ENCODE measurements around the gene WNT7A.

The WNT7A gene

GRCh38 chr3:13869761-13870343, 10.0 kb downstream of the WNT7A start:
- FAIRE-seq, result no peak
- TF ChIP-seq SPI1 (IDR thresholded peaks at IDR 0.05; ENCODE audit: low read depth, low read length), result no peak
- TF ChIP-seq POLR2AphosphoS5 (IDR thresholded peaks at IDR 0.05; ENCODE audit: low read depth, low read length), result no peak
- no peak for TF ChIP-seq TAF1 (IDR thresholded peaks at IDR 0.05; ENCODE audit: low read depth, low read length)
- TF ChIP-seq PAX5 (IDR thresholded peaks at IDR 0.05; ENCODE audit: insufficient read depth, low read length, severe bottlenecking), result no peak
- TF ChIP-seq POU2F2 (IDR thresholded peaks at IDR 0.05; ENCODE audit: low read depth, low read length), result no peak
- TF ChIP-seq POLR2A (IDR thresholded peaks at IDR 0.05; ENCODE audit: low read depth, low read length), result no peak
- DNase-seq (ENCODE audit: insufficient read length, low spot score), result no peak

- FAIRE-seq (no peak), DNase-seq (ENCODE audit: insufficient read length, low spot score) (no peak)
Observed at GRCh38 chr3:13868844-13869724, 10.8 kb downstream of the WNT7A start.

GRCh38 chr3:13867732-13868131, 12.1 kb downstream of the WNT7A start:
- FAIRE-seq (no peak), DNase-seq (ENCODE audit: insufficient read length, low spot score) (no peak)
- TF ChIP-seq TAF1 (IDR thresholded peaks at IDR 0.05; ENCODE audit: low read depth, low read length) (no peak), POLR2AphosphoS5 (IDR thresholded peaks at IDR 0.05; ENCODE audit: low read depth, low read length) (no peak), SPI1 (IDR thresholded peaks at IDR 0.05; ENCODE audit: low read depth, low read length) (no peak), POU2F2 (IDR thresholded peaks at IDR 0.05; ENCODE audit: low read depth, low read length) (no peak), POLR2A (IDR thresholded peaks at IDR 0.05; ENCODE audit: low read depth, low read length) (no peak), PAX5 (IDR thresholded peaks at IDR 0.05; ENCODE audit: insufficient read depth, low read length, severe bottlenecking) (no peak)

More at GRCh38 chr3:13868844-13869724, 10.8 kb downstream of the WNT7A start:
- no peak for TF ChIP-seq POLR2AphosphoS5 (IDR thresholded peaks at IDR 0.05; ENCODE audit: low read depth, low read length)
- no peak for TF ChIP-seq PAX5 (IDR thresholded peaks at IDR 0.05; ENCODE audit: insufficient read depth, low read length, severe bottlenecking)
- no peak for TF ChIP-seq POLR2A (IDR thresholded peaks at IDR 0.05; ENCODE audit: low read depth, low read length)
- TF ChIP-seq POU2F2 (IDR thresholded peaks at IDR 0.05; ENCODE audit: low read depth, low read length), result no peak
- no peak for TF ChIP-seq SPI1 (IDR thresholded peaks at IDR 0.05; ENCODE audit: low read depth, low read length)
- TF ChIP-seq TAF1 (IDR thresholded peaks at IDR 0.05; ENCODE audit: low read depth, low read length), result no peak

- no peak for TF ChIP-seq PAX5 (IDR thresholded peaks at IDR 0.05; ENCODE audit: insufficient read depth, low read length, severe bottlenecking)
- TF ChIP-seq POU2F2 (IDR thresholded peaks at IDR 0.05; ENCODE audit: low read depth, low read length), result no peak
- no peak for TF ChIP-seq POLR2AphosphoS5 (IDR thresholded peaks at IDR 0.05; ENCODE audit: low read depth, low read length)
- TF ChIP-seq TAF1 (IDR thresholded peaks at IDR 0.05; ENCODE audit: low read depth, low read length), result no peak
- no peak for TF ChIP-seq POLR2A (IDR thresholded peaks at IDR 0.05; ENCODE audit: low read depth, low read length)
- no peak for TF ChIP-seq SPI1 (IDR thresholded peaks at IDR 0.05; ENCODE audit: low read depth, low read length)
- FAIRE-seq, result no peak
- no peak for DNase-seq (ENCODE audit: insufficient read length, low spot score)
Observed at GRCh38 chr3:13866041-13866965, 13.6 kb downstream of the WNT7A start.

GRCh38 chr3:13865581-13865980, 14.3 kb downstream of the WNT7A start:
- no peak for TF ChIP-seq SPI1 (IDR thresholded peaks at IDR 0.05; ENCODE audit: low read depth, low read length)
- TF ChIP-seq PAX5 (IDR thresholded peaks at IDR 0.05; ENCODE audit: insufficient read depth, low read length, severe bottlenecking), result no peak
- no peak for TF ChIP-seq POU2F2 (IDR thresholded peaks at IDR 0.05; ENCODE audit: low read depth, low read length)
- no peak for TF ChIP-seq POLR2AphosphoS5 (IDR thresholded peaks at IDR 0.05; ENCODE audit: low read depth, low read length)
- TF ChIP-seq POLR2A (IDR thresholded peaks at IDR 0.05; ENCODE audit: low read depth, low read length), result no peak
- TF ChIP-seq TAF1 (IDR thresholded peaks at IDR 0.05; ENCODE audit: low read depth, low read length), result no peak
- DNase-seq (ENCODE audit: insufficient read length, low spot score), result no peak
- FAIRE-seq, result no peak

GRCh38 chr3:13865106-13865505, 14.8 kb downstream of the WNT7A start:
- FAIRE-seq, result no peak

GRCh38 chr3:13863965-13864595, 15.8 kb downstream of the WNT7A start:
- DNase-seq (ENCODE audit: insufficient read length, low spot score) (no peak), FAIRE-seq (no peak)
- TF ChIP-seq PAX5 (IDR thresholded peaks at IDR 0.05; ENCODE audit: insufficient read depth, low read length, severe bottlenecking) (no peak), POLR2AphosphoS5 (IDR thresholded peaks at IDR 0.05; ENCODE audit: low read depth, low read length) (no peak), POU2F2 (IDR thresholded peaks at IDR 0.05; ENCODE audit: low read depth, low read length) (no peak), SPI1 (IDR thresholded peaks at IDR 0.05; ENCODE audit: low read depth, low read length) (no peak), TAF1 (IDR thresholded peaks at IDR 0.05; ENCODE audit: low read depth, low read length) (no peak), POLR2A (IDR thresholded peaks at IDR 0.05; ENCODE audit: low read depth, low read length) (no peak)

More at GRCh38 chr3:13865106-13865505, 14.8 kb downstream of the WNT7A start:
- DNase-seq (ENCODE audit: insufficient read length, low spot score), result no peak
- TF ChIP-seq PAX5 (IDR thresholded peaks at IDR 0.05; ENCODE audit: insufficient read depth, low read length, severe bottlenecking), result no peak
- TF ChIP-seq POLR2AphosphoS5 (IDR thresholded peaks at IDR 0.05; ENCODE audit: low read depth, low read length), result no peak
- TF ChIP-seq POLR2A (IDR thresholded peaks at IDR 0.05; ENCODE audit: low read depth, low read length), result no peak
- no peak for TF ChIP-seq SPI1 (IDR thresholded peaks at IDR 0.05; ENCODE audit: low read depth, low read length)
- no peak for TF ChIP-seq POU2F2 (IDR thresholded peaks at IDR 0.05; ENCODE audit: low read depth, low read length)
- no peak for TF ChIP-seq TAF1 (IDR thresholded peaks at IDR 0.05; ENCODE audit: low read depth, low read length)

- FAIRE-seq (no peak), DNase-seq (ENCODE audit: insufficient read length, low spot score) (no peak)
- TF ChIP-seq POLR2A (IDR thresholded peaks at IDR 0.05; ENCODE audit: low read depth, low read length) (no peak), TAF1 (IDR thresholded peaks at IDR 0.05; ENCODE audit: low read depth, low read length) (no peak), SPI1 (IDR thresholded peaks at IDR 0.05; ENCODE audit: low read depth, low read length) (no peak), POU2F2 (IDR thresholded peaks at IDR 0.05; ENCODE audit: low read depth, low read length) (no peak), POLR2AphosphoS5 (IDR thresholded peaks at IDR 0.05; ENCODE audit: low read depth, low read length) (no peak), PAX5 (IDR thresholded peaks at IDR 0.05; ENCODE audit: insufficient read depth, low read length, severe bottlenecking) (no peak)
Observed at GRCh38 chr3:13863382-13863952, 16.4 kb downstream of the WNT7A start.
